NCI-H2196 (cell line): ENCODE results near the gene MZB1.
A peak's percentile ranks its signal among the peaks of the same experiment; 100 is the strongest.
"Not testable (repeated sequence)": the region's sequence is repeated elsewhere in the genome, so short reads cannot be mapped to it uniquely, and the experiment has no call there.

Experiments used
- DNase-seq: peaks from one replicate; lab custom pipeline; 2025; ENCODE audit not compliant: unreplicated experiment; lab: John Stamatoyannopoulos, UW

The MZB1 gene

GRCh38 chr5:139378101-139378825 is 11.4 kb downstream of the MZB1 start:
- DNase-seq: no peak

DNA sequence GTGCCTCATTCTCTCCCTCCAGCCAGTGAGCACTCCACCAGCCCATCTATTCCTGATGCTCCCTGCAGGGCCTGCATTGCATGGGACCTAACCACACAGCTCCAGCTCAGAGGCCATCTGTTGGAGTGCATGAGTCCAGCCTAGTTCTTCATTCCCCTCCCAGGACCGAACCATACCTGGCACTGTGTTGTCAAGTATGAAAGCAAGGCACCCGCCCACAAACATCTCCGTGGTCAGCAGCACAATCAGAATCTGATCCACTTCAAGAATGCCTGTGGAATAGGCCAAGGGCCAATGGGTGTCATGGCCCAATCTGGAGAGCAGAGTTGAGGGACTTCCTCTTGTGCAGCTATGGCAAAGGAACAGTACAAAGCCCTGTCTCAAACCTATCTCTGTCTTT is 12.5 kb downstream of the MZB1 start:
- no peak for DNase-seq

GRCh38 chr5:139376364-139376763 is 13.3 kb downstream of the MZB1 start:
- no peak for DNase-seq

- DNase-seq: no peak
Measured at GRCh38 chr5:139374909-139375308, 14.8 kb downstream of the MZB1 start.

DNA sequence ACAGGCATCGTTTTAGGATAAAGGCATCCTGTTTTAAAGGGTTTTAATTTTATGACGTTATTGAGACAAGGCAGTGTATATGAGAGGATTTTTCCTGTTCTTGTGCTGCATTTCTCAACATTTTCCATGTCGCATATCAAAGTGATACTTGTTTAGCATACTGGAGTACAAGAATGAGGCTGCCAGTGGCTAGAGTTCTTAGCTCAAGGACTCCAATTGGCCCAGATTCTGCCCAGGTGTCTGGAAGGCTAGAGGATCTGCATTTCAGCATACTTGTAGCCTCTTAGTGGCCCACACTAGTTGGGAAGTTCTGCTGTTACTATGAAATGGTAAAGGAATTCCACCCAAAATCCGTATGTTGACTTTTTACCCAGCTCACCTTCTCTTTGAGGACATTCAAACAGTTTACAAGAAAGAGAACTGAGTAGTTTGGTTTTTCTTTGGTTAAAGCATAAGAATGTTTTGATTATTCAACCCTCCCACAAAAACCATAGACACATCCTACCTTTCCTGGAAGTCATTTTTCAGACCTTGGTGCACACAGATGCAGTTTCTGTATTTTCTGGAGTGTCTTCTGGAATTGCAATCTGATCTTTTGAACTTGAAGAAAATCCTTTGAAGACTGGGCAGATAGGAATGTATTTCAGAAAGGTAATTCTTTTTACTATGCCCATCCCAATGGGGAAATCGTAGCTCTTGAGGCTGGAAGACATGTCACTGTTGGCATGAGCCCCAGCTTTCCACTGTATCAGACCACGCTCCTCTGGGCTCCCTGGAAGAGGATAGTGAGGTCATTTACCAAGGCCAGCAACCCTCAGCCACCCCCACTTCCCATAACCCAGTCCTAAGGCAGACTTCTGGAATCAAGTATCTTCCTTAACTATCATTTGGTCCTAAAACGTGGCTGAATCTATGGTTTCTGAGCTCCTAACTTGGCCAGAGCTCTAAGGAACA is 18.0 kb downstream of the MZB1 start:
- DNase-seq: peak; percentile 15

GRCh38 chr5:139369181-139369580 is 20.5 kb downstream of the MZB1 start:
- no peak for DNase-seq

DNA sequence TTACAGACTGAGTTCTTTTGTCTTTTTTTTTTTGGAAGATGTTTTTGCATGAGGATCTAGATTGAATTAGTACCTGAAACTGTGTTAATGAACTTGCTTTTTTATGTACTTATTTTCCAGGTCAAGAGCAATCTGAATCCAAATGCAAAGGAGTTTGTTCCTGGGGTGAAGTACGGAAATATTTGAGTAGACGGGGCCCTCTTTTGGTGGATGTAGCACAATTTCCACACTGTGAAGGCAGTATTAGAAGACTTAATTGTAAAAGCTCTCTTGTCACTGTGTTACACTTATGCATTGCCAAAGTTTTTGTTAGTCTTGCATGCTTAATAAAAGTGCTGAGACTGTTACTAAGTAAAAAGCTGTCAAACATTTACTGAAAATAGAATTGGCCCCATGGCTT is 21.1 kb downstream of the MZB1 start:
- no peak for DNase-seq

DNA sequence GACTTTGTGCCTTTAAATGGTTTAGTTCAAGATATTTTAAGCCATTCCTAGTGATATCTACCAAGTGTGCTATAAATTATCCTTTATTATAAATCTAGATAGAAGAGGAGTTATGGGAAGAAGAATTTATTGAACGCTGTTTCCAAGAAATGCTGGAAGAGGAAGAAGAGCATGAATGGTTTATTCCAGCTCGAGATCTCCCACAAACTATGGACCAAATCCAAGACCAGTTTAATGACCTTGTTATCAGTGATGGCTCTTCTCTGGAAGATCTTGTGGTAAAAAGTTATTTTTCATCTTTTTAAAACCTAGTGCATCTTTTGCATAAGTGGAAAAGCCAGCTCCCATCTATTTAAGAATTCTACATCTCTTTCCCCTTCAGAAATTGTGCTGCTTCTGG is 25.2 kb downstream of the MZB1 start:
- no peak for DNase-seq

DNA sequence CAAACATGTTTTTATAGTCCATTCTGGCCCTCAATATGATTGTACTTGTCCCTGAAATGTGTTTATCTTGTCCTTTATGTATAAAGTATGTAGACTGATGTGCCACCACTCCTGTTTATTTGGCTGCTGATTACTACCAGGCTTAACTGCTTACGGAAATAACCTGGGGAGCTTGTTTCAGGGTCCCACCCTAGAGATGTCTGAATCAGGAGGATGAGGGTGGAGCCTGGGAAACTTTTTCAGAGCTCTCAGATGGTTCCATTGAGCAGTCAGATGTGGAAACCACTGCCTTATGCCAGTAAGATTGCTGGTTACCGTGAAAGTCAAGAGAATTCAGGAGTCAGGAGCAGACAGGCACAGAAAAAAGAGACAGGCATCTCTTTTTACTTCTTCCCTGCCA is 25.8 kb downstream of the MZB1 start:
- no peak for DNase-seq

DNA sequence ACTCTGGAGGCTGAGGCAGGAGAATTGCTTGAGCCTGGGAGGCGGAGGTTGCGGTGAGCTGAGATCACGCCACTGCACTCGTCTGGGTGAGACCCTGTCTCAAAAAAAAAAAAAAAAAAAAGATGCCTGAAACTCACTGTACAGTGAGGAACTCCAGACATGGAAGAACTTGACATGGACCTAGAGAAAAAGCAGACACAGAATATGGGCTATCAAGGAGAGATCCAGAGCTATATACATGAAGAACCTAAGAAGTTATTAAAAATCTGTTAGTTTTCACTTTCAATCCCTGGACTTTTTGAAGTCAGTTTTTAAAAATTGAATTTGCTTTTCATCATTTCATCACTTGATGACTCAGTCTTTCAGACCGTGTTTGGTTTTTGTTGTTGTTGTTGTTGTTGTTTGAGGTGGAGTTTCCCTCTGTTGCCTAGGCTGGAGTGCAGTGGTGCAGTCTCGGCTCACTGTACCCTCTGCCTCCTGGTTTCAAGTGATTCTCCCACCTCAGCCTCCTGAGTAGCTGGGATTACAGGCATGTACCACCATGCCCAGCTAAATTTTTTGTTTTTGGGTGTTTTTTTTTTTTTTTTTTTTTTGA is 27.8 kb downstream of the MZB1 start:
- no peak for DNase-seq

GRCh38 chr5:139360384-139360783 is 29.3 kb downstream of the MZB1 start:
- DNase-seq: no peak

DNA sequence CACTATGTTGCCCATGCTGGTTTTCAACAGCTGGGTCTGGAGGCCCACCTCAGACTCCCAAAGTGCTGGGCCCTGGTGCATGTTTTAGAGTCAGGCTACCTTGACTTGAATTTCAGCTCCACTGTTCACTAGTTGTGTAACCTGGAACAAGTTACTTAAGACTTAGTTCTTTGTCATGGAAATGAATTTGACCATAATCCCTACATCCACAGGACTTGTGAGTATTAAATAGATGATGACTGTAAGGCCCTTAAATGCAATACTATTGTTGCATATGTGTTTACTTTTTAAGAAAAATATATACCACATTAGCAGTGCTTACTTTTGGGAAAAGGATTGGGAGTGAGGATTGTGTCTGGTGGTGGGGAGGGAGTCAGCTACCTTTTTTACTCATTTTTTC is 31.6 kb downstream of the MZB1 start:
- DNase-seq: no peak

GRCh38 chr5:139355900-139356299 is 33.8 kb downstream of the MZB1 start:
- not testable (repeated sequence) for DNase-seq

- DNase-seq: no peak
Measured at GRCh38 chr5:139354186-139354585, 35.5 kb downstream of the MZB1 start.

DNA sequence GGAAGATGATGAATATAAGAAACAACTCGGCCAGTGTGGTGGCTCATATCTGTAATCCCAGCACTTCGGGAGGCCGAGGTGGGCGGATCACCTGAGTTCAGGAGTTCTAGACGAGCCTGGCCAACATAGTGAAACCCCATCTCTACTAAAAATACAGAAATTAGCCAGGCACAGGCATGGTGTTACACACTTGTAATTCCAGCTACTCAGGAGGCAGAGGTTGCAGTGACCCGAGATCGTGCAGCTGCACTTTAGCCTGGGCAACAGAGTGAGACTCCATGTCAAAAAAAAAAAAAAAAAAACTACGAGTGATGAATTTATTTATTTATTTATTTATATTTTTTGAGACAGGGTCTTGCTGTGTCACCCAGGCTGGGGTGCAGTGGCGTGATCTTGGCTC is 41.9 kb downstream of the MZB1 start:
- not testable (repeated sequence) for DNase-seq

DNA sequence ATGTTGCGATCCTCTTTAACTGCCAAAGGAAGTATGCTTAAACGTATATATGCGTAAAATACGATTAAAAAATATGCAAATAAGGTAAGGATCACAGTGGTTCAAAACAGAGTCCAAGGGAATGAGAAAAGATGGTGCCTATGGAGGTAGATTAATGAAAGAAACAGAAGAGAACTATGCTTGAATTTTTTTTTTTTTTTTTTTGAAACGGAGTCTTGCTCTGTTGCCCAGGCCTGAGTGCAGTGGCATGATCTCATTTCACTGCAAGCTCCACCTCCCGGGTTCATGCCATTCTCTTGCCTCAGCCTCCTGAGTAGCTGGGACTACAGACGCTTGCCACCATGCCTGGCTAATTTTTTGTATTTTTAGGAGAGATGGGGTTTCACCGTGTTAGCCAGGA is 44.3 kb downstream of the MZB1 start:
- DNase-seq: not testable (repeated sequence)

DNA sequence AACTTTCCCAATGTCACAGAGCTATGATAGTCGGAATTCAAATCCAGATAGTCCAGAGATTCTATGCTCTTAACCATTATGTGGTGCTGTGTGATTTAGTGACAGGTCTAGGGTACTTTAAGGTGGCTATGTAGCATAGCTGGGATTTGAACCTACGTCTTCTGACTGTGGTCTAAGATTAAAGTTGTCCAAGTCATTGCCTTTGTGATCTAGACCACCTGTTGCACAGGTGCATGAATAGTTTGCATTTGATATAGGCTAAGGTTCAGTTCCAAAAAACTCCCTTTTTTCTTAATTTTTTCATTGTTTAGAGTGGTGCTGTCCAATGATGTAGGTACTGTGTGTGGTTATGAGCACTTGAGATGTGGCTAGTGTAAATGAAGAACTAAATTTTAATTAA is 45.5 kb downstream of the MZB1 start:
- DNase-seq: no peak

GRCh38 chr5:139343476-139343875 is 46.2 kb downstream of the MZB1 start:
- no peak for DNase-seq

DNA sequence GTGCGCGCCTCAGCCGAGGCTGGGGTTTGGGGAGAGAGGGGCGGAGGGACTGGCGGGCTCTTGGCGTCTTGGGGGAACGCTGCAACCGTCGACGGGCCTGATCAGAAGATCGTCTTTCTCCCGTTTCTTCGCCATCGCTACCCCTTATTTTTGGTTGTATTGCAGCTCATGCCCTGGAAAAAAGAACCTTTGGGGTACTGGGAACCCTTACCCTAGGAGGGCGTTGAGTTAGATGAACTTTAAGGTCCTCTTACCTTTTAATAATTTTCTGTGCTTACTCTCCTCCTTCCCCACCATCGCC is 47.3 kb downstream of the MZB1 start:
- DNase-seq: no peak

DNA sequence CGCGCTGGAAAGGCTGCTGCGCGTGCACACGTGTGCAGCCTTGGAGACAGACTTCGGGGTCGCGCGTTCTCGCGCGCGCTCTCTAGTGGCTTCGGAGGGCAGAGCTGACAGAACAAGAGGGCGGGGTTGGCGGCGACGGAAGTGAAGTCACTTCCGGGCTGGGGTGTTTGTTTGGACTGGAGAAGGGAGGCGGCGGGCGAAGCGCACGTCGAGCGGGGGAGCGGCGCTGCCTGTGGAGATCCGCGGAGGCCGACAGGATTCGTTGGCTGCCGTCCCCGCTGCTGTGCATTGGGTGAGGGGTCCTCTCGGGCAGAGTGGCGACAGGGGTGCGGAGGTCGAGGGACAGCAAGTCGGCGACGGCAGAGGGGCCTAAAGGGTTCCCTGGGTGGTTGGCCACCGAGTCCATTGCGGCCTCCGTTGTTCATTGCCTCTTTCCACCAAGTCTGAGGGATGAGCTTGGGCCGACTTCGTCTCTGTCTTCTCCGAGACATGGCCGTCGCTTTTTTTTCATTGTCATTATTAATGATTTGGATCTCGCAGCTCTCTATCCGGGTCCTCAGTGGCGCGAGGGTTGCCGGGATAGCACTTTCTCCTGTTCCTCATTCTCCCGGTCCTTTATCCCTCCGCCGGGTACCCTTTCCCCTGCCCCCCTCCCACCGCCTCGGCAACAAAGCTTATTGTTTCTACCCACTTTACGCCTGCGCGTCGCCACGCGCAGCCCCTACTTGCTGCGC is 47.9 kb downstream of the MZB1 start, which contains the start of gene PAIP2:
PAIP2 (plus strand) TSS at position 166 of the 734 bp plus-strand sequence. CDS start 21,931 bp downstream, outside the sequence.
- DNase-seq: peak; percentile 98

DNA sequence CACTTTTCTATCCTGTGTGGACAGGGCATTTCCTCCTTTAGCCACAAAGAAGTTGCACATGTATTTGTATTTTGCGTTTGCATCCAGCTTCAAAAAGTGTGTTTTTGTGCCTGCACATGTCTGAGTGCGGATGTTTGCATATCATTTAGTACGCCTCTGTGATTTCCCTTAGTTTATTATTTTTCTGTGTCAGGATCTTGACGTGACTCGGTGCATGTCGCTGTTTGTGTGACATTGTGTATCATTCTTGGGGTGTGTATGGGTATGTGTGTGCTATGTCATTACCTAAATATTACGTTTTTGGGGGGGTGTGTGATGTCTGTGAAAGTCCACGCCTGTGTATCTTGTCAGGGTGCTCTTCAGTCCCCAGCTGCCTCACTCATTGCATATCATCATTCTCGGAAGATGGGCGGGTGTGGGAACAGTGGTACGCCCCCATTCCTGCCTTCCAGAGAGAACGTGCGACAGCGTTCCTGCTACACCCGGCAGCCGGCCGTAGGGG is 48.5 kb downstream of the MZB1 start:
- DNase-seq: no peak
